H1 (cell line): ENCODE data around the gene WNT11.

Experiments used
- CHD2 ChIP-seq: IDR thresholded peaks from 2 replicates; pipeline ENCODE4 v1.6.1; 2012; ENCODE audit warnings: low read length, improper control_type of control experiment
- CREB1 ChIP-seq: IDR thresholded peaks from 2 replicates; pipeline ENCODE4 v1.6.1; 2012; ENCODE audit warnings: inconsistent platforms
- CTCF ChIP-seq, 3 experiments: IDR thresholded peaks; 1 replicate in 2 of 3; 2 replicates in 1 of 3; pipeline versions ENCODE4 v1.5.1 to v1.6.1; 2011; ENCODE audit warnings: low read length in 3 of 3, mild to moderate bottlenecking in 3 of 3, inconsistent platforms in 2 of 3, low read depth in 1 of 3, moderate library complexity in 1 of 3; ENCODE audit not compliant: insufficient read depth in 1 of 3; ENCODE audit errors: control extremely low read depth in 1 of 3
- JUND ChIP-seq: IDR thresholded peaks from 2 replicates; pipeline ENCODE4 v1.6.1; 2011; ENCODE audit warnings: mild to moderate bottlenecking, improper control_type of control experiment, low read length
- KDM1A ChIP-seq: fragments of 200-600, 300-600 bp; sonication (generic); IDR thresholded peaks from 2 replicates; pipeline ENCODE4 v1.7.1; 2016; ENCODE audit warnings: mild to moderate bottlenecking, low read length, borderline replicate concordance
- POLR2AphosphoS5 ChIP-seq: IDR thresholded peaks from 2 replicates; pipeline ENCODE4 v1.6.1; 2011; ENCODE audit warnings: low read depth, low read length
- RXRA ChIP-seq: IDR thresholded peaks from 2 replicates; pipeline ENCODE4 v1.6.1; 2011; ENCODE audit warnings: low read depth, mild to moderate bottlenecking, low read length, moderate library complexity; ENCODE audit not compliant: insufficient read depth
- TAF1 ChIP-seq: IDR thresholded peaks from 2 replicates; pipeline ENCODE4 v1.6.1; 2011; ENCODE audit warnings: mild to moderate bottlenecking, low read depth, low read length
- TCF12 ChIP-seq: IDR thresholded peaks from 2 replicates; pipeline ENCODE4 v1.6.1; 2011; ENCODE audit warnings: low read depth, mild to moderate bottlenecking, low read length
- TEAD4 ChIP-seq: IDR thresholded peaks from 2 replicates; pipeline ENCODE4 v1.6.1; 2012; ENCODE audit warnings: low read depth, low read length, inconsistent platforms, mixed read lengths
- ZNF274 ChIP-seq: IDR thresholded peaks from 2 replicates; pipeline ENCODE4 v1.7.0; 2012; ENCODE audit warnings: low read length, borderline replicate concordance; ENCODE audit errors: extremely low read depth

GRCh38 chr11:76156971-76157427 is 49.3 kb downstream of the WNT11 start:
- no peak for TF ChIP-seq ZNF274
- no peak for TF ChIP-seq TAF1
- TF ChIP-seq JUND = no peak
- TF ChIP-seq POLR2AphosphoS5 = no peak
- TF ChIP-seq CHD2 = no peak
- TF ChIP-seq TEAD4 = no peak
- no peak for TF ChIP-seq TCF12
- no peak for TF ChIP-seq RXRA
- TF ChIP-seq CTCF (IDR thresholded peaks at IDR 0.05; ENCODE audit: control extremely low read depth in 1 of 3, insufficient read depth in 1 of 3, low read depth in 1 of 3, low read length in 3 of 3) = no peak
- no peak for TF ChIP-seq CREB1
- no peak for TF ChIP-seq KDM1A
